ENCODE data around the gene C1QTNF1. TPM values are rescaled to one million over a fixed set of nuclear protein-coding genes. Genes with fewer than 3 reads are reported as not detected.
A peak's percentile ranks its signal among the peaks of the same experiment; 100 is the strongest.

The C1QTNF1 gene
- polyA plus RNA-seq, 1 of the 3 experiments (the other 2 are of a cell fraction) = 14.3 TPM

DNA sequence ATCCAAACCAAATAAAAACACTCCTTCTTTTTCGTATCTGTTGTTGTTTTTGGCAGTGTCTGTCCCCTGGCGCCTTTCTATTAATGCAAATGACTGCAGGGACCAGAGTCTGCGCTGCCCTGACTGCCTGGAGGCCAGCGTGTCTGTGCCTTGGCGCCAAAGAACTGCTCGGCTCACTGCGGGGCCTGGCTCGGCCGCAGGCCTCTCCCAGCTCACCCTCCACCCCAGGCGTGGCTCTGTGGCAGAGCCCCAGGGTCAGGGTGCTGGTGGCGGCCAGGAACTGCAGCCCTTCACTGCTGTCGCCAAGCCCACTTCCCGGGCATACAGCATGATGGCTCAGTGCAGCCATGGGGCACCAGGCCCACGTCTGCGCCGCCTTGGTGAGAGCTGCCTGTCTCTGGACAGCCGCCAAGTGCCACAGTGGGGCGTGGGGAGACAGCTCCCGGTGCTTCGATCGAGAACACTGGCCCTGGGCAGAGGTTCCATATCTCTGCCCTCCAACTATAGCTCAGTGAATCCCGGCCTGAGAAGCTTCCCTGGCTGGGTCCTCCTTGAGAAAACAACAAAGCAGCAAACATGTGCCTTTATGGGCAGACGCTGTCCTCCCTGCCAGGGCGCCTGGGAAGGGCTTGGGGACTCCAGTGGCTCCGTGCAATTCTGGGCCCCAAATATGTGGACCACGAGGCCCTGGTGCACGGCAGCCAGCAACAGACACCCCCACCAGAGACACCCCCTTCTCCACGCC, 25.5 kb upstream of the C1QTNF1 start:
- H4K20me1 ChIP-seq (ENCODE audit: insufficient read depth) = peaks cover 66% of the 10 kb centered on the region
- H3F3A ChIP-seq (replicated peaks; ENCODE audit: insufficient read depth) = peaks cover 5% of the 10 kb centered on the region
- H3K9me3 ChIP-seq = no peaks in the 10 kb centered on the region
- H3K27me3 ChIP-seq (ENCODE audit: insufficient read depth) = no peaks in the 10 kb centered on the region
- H3K79me2 ChIP-seq (ENCODE audit: insufficient read depth) = peaks cover 71% of the 10 kb centered on the region
- H3K36me3 ChIP-seq (replicated peaks in 1 of 2; ENCODE audit: control insufficient read depth in 1 of 2, insufficient read depth in 2 of 2, low read length in 1 of 2) = peaks cover 29 to 64% of the 10 kb centered on the region in 2 experiments
- H3K4me3 ChIP-seq (ENCODE audit: low read depth in 2 of 2, low read length in 1 of 2) = no peak overlapping the region
- H3K4me1 ChIP-seq (ENCODE audit: control insufficient read depth in 1 of 2, insufficient read depth in 2 of 2, low read depth in 1 of 2, low read length in 1 of 2) = peaks cover 0 to 30% of the 10 kb centered on the region in 2 experiments; a peak in 1 of 4 replicates
- peak overlapping the region in 1 of 2 experiments; percentile 86; a peak in 2 of 4 replicates for H3K27ac ChIP-seq (ENCODE audit: low read depth in 2 of 2, low read length in 1 of 2)
- peak; percentile 96 for DNase-seq
- no peak overlapping the region for H3K9ac ChIP-seq
- CTCF ChIA-PET = interaction anchor here (0.7 to 11.1 kb wide), 13 partner anchors 11 to 394 kb away, joined by 3 to 133 read pairs (median 5); partner anchors contain the start of gene LGALS3BP
- H2AFZ ChIP-seq (ENCODE audit: low read depth) = no peak overlapping the region
- 73% methylated on average over 21 of the region's 28 CpGs for WGBS (ENCODE audit: low lambda C conversion rate)
- POLR2A ChIA-PET = interaction anchor here (0.9 to 1.6 kb wide), 3 partner anchors 11 to 116 kb away, joined by 3 to 6 read pairs (median 3); partner anchors contain the start of gene CANT1
- no peak overlapping the region for H3K4me2 ChIP-seq
- no peaks in the 10 kb centered on the region for H3K9me2 ChIP-seq
- TF ChIP-seq EP300 (IDR thresholded peaks at IDR 0.05; ENCODE audit: borderline replicate concordance in 1 of 2, low read depth in 1 of 2, low read length in 1 of 2) (peak in 1 of 2 experiments; percentile 7; a peak in 1 of 4 replicates), MXI1 (IDR thresholded peaks at IDR 0.05; ENCODE audit: low read depth, low read length) (peak; percentile 89), CHD2 (IDR thresholded peaks at IDR 0.05; ENCODE audit: low read length, partially characterized antibody) (peak; percentile 3), RAD21 (IDR thresholded peaks at IDR 0.05; ENCODE audit: low read length) (peak; percentile 4; the same call in 1 of the 2 replicates)
- TF ChIP-seq, protein P1, sequence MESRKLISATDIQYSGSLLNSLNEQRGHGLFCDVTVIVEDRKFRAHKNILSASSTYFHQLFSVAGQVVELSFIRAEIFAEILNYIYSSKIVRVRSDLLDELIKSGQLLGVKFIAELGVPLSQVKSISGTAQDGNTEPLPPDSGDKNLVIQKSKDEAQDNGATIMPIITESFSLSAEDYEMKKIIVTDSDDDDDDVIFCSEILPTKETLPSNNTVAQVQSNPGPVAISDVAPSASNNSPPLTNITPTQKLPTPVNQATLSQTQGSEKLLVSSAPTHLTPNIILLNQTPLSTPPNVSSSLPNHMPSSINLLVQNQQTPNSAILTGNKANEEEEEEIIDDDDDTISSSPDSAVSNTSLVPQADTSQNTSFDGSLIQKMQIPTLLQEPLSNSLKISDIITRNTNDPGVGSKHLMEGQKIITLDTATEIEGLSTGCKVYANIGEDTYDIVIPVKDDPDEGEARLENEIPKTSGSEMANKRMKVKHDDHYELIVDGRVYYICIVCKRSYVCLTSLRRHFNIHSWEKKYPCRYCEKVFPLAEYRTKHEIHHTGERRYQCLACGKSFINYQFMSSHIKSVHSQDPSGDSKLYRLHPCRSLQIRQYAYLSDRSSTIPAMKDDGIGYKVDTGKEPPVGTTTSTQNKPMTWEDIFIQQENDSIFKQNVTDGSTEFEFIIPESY (IDR thresholded peaks at IDR 0.05; ENCODE audit: borderline replicate concordance, low read depth) = no peak
- TF ChIP-seq, protein P2, sequence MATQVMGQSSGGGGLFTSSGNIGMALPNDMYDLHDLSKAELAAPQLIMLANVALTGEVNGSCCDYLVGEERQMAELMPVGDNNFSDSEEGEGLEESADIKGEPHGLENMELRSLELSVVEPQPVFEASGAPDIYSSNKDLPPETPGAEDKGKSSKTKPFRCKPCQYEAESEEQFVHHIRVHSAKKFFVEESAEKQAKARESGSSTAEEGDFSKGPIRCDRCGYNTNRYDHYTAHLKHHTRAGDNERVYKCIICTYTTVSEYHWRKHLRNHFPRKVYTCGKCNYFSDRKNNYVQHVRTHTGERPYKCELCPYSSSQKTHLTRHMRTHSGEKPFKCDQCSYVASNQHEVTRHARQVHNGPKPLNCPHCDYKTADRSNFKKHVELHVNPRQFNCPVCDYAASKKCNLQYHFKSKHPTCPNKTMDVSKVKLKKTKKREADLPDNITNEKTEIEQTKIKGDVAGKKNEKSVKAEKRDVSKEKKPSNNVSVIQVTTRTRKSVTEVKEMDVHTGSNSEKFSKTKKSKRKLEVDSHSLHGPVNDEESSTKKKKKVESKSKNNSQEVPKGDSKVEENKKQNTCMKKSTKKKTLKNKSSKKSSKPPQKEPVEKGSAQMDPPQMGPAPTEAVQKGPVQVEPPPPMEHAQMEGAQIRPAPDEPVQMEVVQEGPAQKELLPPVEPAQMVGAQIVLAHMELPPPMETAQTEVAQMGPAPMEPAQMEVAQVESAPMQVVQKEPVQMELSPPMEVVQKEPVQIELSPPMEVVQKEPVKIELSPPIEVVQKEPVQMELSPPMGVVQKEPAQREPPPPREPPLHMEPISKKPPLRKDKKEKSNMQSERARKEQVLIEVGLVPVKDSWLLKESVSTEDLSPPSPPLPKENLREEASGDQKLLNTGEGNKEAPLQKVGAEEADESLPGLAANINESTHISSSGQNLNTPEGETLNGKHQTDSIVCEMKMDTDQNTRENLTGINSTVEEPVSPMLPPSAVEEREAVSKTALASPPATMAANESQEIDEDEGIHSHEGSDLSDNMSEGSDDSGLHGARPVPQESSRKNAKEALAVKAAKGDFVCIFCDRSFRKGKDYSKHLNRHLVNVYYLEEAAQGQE (IDR thresholded peaks at IDR 0.05; ENCODE audit: low read depth, low read length) = no peak

Measured in SK-N-SH (cell line).